Neuronal stem cell (in vitro differentiated cells): ENCODE measurements around the gene TMPRSS6.

Source experiments
- DNase-seq: peaks from one replicate; pipeline ENCODE4 v3.0.0-alpha.2; 2013; ENCODE audit warnings: low spot score
- H2AFZ ChIP-seq: one replicate; pipeline ENCODE4 v1.6.1; 2013; ENCODE audit warnings: mild to moderate bottlenecking, low read length, inconsistent platforms
- H2AK5ac ChIP-seq: 2 replicates; pipeline ENCODE4 v1.6.1; 2013; ENCODE audit warnings: low read depth, mild to moderate bottlenecking, inconsistent platforms, low read length, moderate library complexity, mixed read lengths
- H2BK120ac ChIP-seq: 2 replicates; pipeline ENCODE4 v1.6.1; 2013; ENCODE audit warnings: low read depth, mild to moderate bottlenecking, inconsistent platforms, low read length, moderate library complexity, mixed read lengths
- H2BK12ac ChIP-seq: one replicate; pipeline ENCODE4 v1.6.1; 2013; ENCODE audit warnings: low read length, inconsistent platforms
- H2BK15ac ChIP-seq: 2 replicates; pipeline ENCODE4 v1.6.1; 2013; ENCODE audit warnings: mild to moderate bottlenecking, low read length, inconsistent platforms, mixed read lengths
- H2BK5ac ChIP-seq: one replicate; pipeline ENCODE4 v1.6.1; 2013; ENCODE audit warnings: inconsistent platforms, mild to moderate bottlenecking, low read length, moderate library complexity
- H3K14ac ChIP-seq: one replicate; pipeline ENCODE4 v1.6.1; 2013; ENCODE audit warnings: low read length, inconsistent platforms
- H3K18ac ChIP-seq: 2 replicates; pipeline ENCODE4 v1.6.1; 2013; ENCODE audit warnings: low read length, inconsistent platforms
- H3K23ac ChIP-seq: 2 replicates; pipeline ENCODE4 v1.6.1; 2013; ENCODE audit warnings: low read depth, mild to moderate bottlenecking, mixed read lengths, low read length, inconsistent platforms; ENCODE audit not compliant: poor library complexity
- H3K27ac ChIP-seq: replicated peaks from 3 replicates; pipeline ENCODE4 v1.5.1; 2013; ENCODE audit warnings: low read length, inconsistent platforms
- H3K27me3 ChIP-seq, 3 experiments: 2 replicates each; pipeline ENCODE4 v1.6.1; 2013; ENCODE audit warnings: low read length in 3 of 3, mild to moderate bottlenecking in 2 of 3, inconsistent platforms in 1 of 3, low read depth in 1 of 3, mixed read lengths in 1 of 3, moderate library complexity in 1 of 3; ENCODE audit not compliant: control insufficient read depth in 3 of 3, insufficient read depth in 3 of 3
- H3K36me3 ChIP-seq, 2 donors: replicated peaks in 1 of 2; 2 replicates each; pipeline ENCODE4 v1.6.1; 2013; ENCODE audit warnings: low read length in 2 of 2; ENCODE audit not compliant: control insufficient read depth in 2 of 2, insufficient read depth in 2 of 2
- H3K4ac ChIP-seq: 2 replicates; pipeline ENCODE4 v1.6.1; 2013; ENCODE audit warnings: inconsistent platforms, mild to moderate bottlenecking, low read length, moderate library complexity
- H3K4me1 ChIP-seq, 2 donors: 1 replicate in 1 of 2; 2 replicates in 1 of 2; pipeline ENCODE4 v1.6.1; 2013; ENCODE audit warnings: low read length in 2 of 2, low read depth in 1 of 2; ENCODE audit not compliant: control insufficient read depth in 2 of 2, insufficient read depth in 1 of 2
- H3K4me2 ChIP-seq: one replicate; pipeline ENCODE4 v1.6.1; 2013; ENCODE audit warnings: mild to moderate bottlenecking, low read length, inconsistent platforms; ENCODE audit not compliant: insufficient read depth, poor library complexity, severe bottlenecking
- H3K4me3 ChIP-seq, 2 donors: 2 replicates each; pipeline ENCODE4 v1.5.1; 2013; ENCODE audit warnings: low read length in 2 of 2, mild to moderate bottlenecking in 2 of 2, inconsistent platforms in 1 of 2, moderate library complexity in 1 of 2
- H3K79me1 ChIP-seq: one replicate; pipeline ENCODE4 v1.6.1; 2013; ENCODE audit warnings: low read depth, mild to moderate bottlenecking, inconsistent platforms, low read length, moderate library complexity
- H3K9ac ChIP-seq: one replicate; pipeline ENCODE4 v1.6.1; 2013; ENCODE audit warnings: mild to moderate bottlenecking, low read depth, low read length, inconsistent platforms; ENCODE audit not compliant: poor library complexity
- H3K9me3 ChIP-seq, 2 donors: replicated peaks in 1 of 2; 2 replicates each; pipeline versions ENCODE3 to v1.6.1; 2013; ENCODE audit warnings: low read length in 2 of 2, mild to moderate bottlenecking in 2 of 2, inconsistent platforms in 1 of 2, low read depth in 1 of 2, mixed read lengths in 1 of 2, moderate library complexity in 1 of 2; ENCODE audit not compliant: control insufficient read depth in 2 of 2, insufficient read depth in 1 of 2
- H4K8ac ChIP-seq: one replicate; pipeline ENCODE4 v1.6.1; 2013; ENCODE audit warnings: low read depth, mild to moderate bottlenecking, inconsistent platforms, low read length, moderate library complexity
- H4K91ac ChIP-seq: one replicate; pipeline ENCODE4 v1.6.1; 2013; ENCODE audit warnings: low read length, low read depth, mild to moderate bottlenecking, inconsistent platforms; ENCODE audit not compliant: poor library complexity
- WGBS, 2 donors: extraction: QIAGEN DNeasy Blood & Tissue Kit; methylation state at CpG; one replicate each; pipeline ENCODE4 v1.1.7; 2013; ENCODE audit warnings: missing lambda C conversion rate in 2 of 2, mixed read lengths in 1 of 2; ENCODE audit not compliant: insufficient read length in 2 of 2, insufficient replicate concordance in 1 of 2; ENCODE audit errors: extremely low coverage in 2 of 2; 5-methylcytosine and 5-hydroxymethylcytosine counted together

The TMPRSS6 gene

GRCh38 chr22:37033605-37034430 is 75.7 kb downstream of the TMPRSS6 start:
- Histone ChIP-seq H3K4me3 (no peak overlapping the region), H3K4me2 (no peak overlapping the region), H3K18ac (no peak overlapping the region), H2BK12ac (no peak overlapping the region), H3K27ac (no peak overlapping the region), H3K9ac (no peak overlapping the region), H3K4ac (no peak overlapping the region), H3K23ac (no peak overlapping the region), H3K27me3 (peaks cover 0 to 2% (median 0%) of the 10 kb centered on the region in 3 experiments), H4K91ac (no peak overlapping the region), H3K14ac (no peak overlapping the region), H2AFZ (no peak overlapping the region), H3K9me3 (no peaks in the 10 kb centered on the region), H3K36me3 (peaks cover 10 to 20% of the 10 kb centered on the region in 2 donors), H4K8ac (no peak overlapping the region), H3K79me1 (no peaks in the 10 kb centered on the region), H2BK15ac (no peak overlapping the region), H2BK120ac (no peak overlapping the region), H2AK5ac (no peak overlapping the region), H2BK5ac (no peak overlapping the region), H3K4me1 (peaks cover 5% of the 10 kb centered on the region in 2 donors)
- no CpG with 5 or more reads among the region's 23 CpGs for WGBS, 2 donors
- no peak for DNase-seq

GRCh38 chr22:37032535-37033460 is 76.7 kb downstream of the TMPRSS6 start:
- H2AFZ ChIP-seq = no peak overlapping the region
- peaks cover 0 to 2% (median 0%) of the 10 kb centered on the region in 3 experiments for H3K27me3 ChIP-seq
- H2BK15ac ChIP-seq = no peak overlapping the region
- H3K27ac ChIP-seq = no peak overlapping the region
- no peak overlapping the region for H3K4me3 ChIP-seq
- no peak overlapping the region for H3K4ac ChIP-seq
- WGBS, 2 donors = no CpG with 5 or more reads among the region's 18 CpGs
- no peak overlapping the region for H3K23ac ChIP-seq
- H3K79me1 ChIP-seq = no peaks in the 10 kb centered on the region
- H2BK12ac ChIP-seq = no peak overlapping the region
- H3K36me3 ChIP-seq = peaks cover 12 to 27% of the 10 kb centered on the region in 2 donors
- H3K9me3 ChIP-seq = no peaks in the 10 kb centered on the region
- no peak overlapping the region for H3K4me2 ChIP-seq
- no peak overlapping the region for H3K14ac ChIP-seq
- H2BK5ac ChIP-seq = no peak overlapping the region
- no peak overlapping the region for H4K91ac ChIP-seq
- no peak overlapping the region for H3K9ac ChIP-seq
- H4K8ac ChIP-seq = no peak overlapping the region
- H2BK120ac ChIP-seq = no peak overlapping the region
- H3K18ac ChIP-seq = no peak overlapping the region
- no peak for DNase-seq
- no peak overlapping the region for H2AK5ac ChIP-seq
- H3K4me1 ChIP-seq = peaks cover 4 to 5% of the 10 kb centered on the region in 2 donors

- Histone ChIP-seq H3K4me2 (no peak overlapping the region), H4K8ac (no peak overlapping the region), H4K91ac (no peak overlapping the region), H3K23ac (no peak overlapping the region), H3K27ac (no peak overlapping the region), H2AFZ (no peak overlapping the region), H3K9ac (no peak overlapping the region), H2BK120ac (no peak overlapping the region), H3K4me1 (peaks cover 0 to 5% of the 10 kb centered on the region in 2 donors), H2BK15ac (no peak overlapping the region), H3K4me3 (no peak overlapping the region), H3K79me1 (no peaks in the 10 kb centered on the region), H3K27me3 (peaks cover 0 to 2% (median 0%) of the 10 kb centered on the region in 3 experiments), H2AK5ac (no peak overlapping the region), H3K18ac (no peak overlapping the region), H2BK12ac (no peak overlapping the region), H2BK5ac (no peak overlapping the region), H3K4ac (no peak overlapping the region), H3K9me3 (no peaks in the 10 kb centered on the region), H3K36me3 (peaks cover 19 to 34% of the 10 kb centered on the region in 2 donors), H3K14ac (no peak overlapping the region)
- no peak for DNase-seq
- no CpG with 5 or more reads among the region's 2 CpGs for WGBS, 2 donors
Measured at GRCh38 chr22:37032134-37032534, 77.4 kb downstream of the TMPRSS6 start.
